BE2C (cell line): ENCODE results near the gene PHF1.

Source experiments
- DNase-seq: peaks from one replicate; pipeline ENCODE4 v3.0.0-alpha.2; 2020
- H3K27me3 ChIP-seq: fragments of 250-450 bp; sonication (Bioruptor Pico); 2 replicates; pipeline ENCODE4 v1.5.1; 2020; ENCODE audit warnings: mild to moderate bottlenecking
- H3K36me3 ChIP-seq: fragments of 250-450 bp; sonication (Bioruptor Pico); 2 replicates; pipeline ENCODE4 v1.5.1; 2020; ENCODE audit warnings: mild to moderate bottlenecking
- H3K4me1 ChIP-seq: fragments of 250-450 bp; sonication (Bioruptor Pico); 2 replicates; pipeline ENCODE4 v1.5.1; 2020
- H3K4me3 ChIP-seq: 2 replicates; pipeline ENCODE4 v1.5.1; 2011; ENCODE audit warnings: low read depth, low read length
- H3K9me3 ChIP-seq: fragments of 250-450 bp; sonication (Bioruptor Pico); 2 replicates; pipeline ENCODE4 v1.5.1; 2020
- CTCF ChIP-seq: IDR thresholded peaks from 2 replicates; pipeline ENCODE4 v1.5.1; 2012; ENCODE audit warnings: mild to moderate bottlenecking, low read depth, low read length

The PHF1 gene

DNA sequence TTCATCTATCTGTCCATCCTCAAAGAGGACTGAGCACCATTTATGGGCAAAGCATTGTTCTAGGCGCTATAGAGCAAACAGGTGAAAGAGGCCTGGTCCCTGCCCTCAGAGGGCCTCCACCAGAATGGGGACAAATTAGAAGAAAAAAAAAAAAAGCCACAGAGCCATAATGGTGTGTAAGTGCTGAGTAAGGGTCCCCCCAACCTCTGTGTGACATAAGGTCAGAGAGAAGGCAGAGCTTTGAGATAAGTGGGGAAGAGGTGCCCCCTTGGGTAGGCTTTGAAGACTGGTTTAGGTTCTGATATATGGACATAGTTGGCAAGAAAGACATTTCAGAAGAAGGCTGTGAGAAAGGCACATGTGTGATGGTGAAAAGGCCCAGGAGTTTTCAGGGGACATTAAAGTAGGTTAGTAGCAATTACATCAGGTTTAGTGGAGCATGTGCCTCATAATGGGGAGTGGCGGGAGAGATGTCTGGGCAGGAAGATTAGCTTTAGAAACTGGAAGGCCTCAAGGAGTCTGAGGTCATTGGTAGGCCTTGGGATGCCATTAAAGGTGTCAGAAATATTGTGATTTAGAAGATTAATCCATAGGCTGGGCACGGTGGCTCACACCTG is 28.3 kb downstream of the PHF1 start:
- no peaks in the 10 kb centered on the region for H3K4me1 ChIP-seq
- DNase-seq = no peak
- no peaks in the 10 kb centered on the region for H3K9me3 ChIP-seq
- H3K4me3 ChIP-seq = no peak overlapping the region
- TF ChIP-seq CTCF = no peak
- peaks cover 38% of the 10 kb centered on the region for H3K36me3 ChIP-seq
- H3K27me3 ChIP-seq = no peaks in the 10 kb centered on the region

DNA sequence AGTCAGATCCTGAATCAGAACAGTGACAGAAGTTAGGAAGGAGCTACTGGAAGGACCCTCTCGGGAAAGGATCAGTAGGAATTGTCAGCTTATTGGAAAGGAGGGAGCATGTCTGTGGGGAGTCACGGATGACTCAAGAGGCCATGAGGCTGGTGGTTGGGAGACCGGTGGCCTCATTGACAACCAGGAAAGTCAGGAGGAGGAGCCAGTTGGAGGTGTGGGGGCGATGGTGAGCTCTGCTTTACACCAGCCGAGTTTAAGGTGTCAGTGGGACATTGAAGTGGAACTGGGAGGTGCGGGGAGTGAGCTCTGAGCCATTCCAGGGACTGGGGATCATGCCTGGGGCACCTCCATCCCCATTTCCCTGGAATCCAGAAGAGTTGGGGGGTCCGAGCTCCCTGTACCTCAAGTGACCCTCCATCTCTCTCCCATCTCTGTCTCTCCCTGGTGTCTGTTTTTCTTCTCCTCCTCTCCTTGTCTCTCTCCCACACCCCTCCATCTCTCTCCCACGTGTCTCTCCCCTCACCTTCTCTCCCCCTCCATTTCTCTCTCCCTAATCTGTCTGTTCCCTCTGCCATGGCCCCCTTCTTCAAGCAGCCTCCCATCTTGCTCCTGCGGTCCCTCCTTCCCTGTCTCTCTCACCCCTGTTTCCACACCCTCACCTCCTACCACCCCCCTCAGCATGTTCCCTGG is 29.3 kb downstream of the PHF1 start:
- H3K27me3 ChIP-seq = no peaks in the 10 kb centered on the region
- peaks cover 46% of the 10 kb centered on the region for H3K36me3 ChIP-seq
- no peak for DNase-seq
- no peak for TF ChIP-seq CTCF
- no peak overlapping the region for H3K4me3 ChIP-seq
- no peaks in the 10 kb centered on the region for H3K4me1 ChIP-seq
- no peaks in the 10 kb centered on the region for H3K9me3 ChIP-seq

DNA sequence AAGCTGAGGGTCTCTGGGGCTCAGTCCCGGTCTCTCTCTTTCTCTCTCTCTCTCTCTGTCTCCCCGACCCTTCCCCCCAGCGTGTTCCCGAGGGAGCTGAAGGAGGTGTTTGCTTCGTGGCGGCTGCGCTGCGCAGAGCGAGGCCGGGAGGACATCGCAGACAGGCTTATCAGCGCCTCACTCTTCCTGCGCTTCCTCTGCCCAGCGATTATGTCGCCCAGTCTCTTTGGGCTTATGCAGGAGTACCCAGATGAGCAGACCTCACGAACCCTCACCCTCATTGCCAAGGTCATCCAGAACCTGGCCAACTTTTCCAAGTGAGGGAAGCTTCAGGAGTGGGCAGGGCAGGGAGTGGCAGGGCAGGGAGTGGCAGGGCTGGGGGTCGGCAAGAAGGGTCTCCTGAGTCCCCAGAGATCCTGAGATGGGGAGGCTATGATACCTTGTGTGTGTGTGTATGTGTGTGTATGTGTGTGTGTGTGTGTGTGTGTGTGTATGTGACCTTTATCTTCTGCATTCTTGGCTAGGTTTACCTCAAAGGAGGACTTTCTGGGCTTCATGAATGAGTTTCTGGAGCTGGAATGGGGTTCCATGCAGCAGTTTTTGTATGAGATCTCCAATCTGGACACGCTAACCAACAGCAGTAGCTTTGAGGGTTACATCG is 30.0 kb downstream of the PHF1 start:
- Histone ChIP-seq H3K36me3 (peaks cover 44% of the 10 kb centered on the region), H3K27me3 (no peaks in the 10 kb centered on the region), H3K4me1 (no peaks in the 10 kb centered on the region), H3K4me3 (no peak overlapping the region), H3K9me3 (no peaks in the 10 kb centered on the region)
- DNase-seq = peak; percentile 34
- TF ChIP-seq CTCF = no peak

GRCh38 chr6:33441457-33441856 is 30.6 kb downstream of the PHF1 start:
- Histone ChIP-seq H3K27me3 (no peaks in the 10 kb centered on the region), H3K36me3 (peaks cover 42% of the 10 kb centered on the region), H3K9me3 (no peaks in the 10 kb centered on the region), H3K4me3 (no peak overlapping the region), H3K4me1 (no peaks in the 10 kb centered on the region)
- DNase-seq = no peak
- TF ChIP-seq CTCF = no peak

DNA sequence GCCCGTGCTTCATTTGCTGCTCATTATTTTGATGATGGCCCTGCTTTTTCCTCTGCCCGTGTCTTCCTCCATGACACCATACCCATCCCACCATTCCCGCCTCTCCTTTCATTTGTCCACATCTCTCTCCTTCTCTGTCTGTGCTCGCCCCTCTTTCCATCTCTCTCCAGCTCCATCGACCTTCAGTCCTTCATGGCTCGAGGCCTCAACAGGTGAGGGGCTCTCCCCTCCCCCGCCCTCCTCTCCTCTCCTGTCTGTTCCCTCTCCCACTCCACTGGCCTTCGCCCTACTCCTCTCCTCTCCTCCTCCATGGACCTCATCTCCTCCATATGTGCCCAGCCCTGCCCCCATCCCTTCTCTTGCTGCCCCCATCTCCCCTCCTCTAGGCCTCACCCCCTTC is 31.5 kb downstream of the PHF1 start:
- Histone ChIP-seq H3K27me3 (no peaks in the 10 kb centered on the region), H3K36me3 (peaks cover 38% of the 10 kb centered on the region), H3K9me3 (no peaks in the 10 kb centered on the region), H3K4me3 (no peak overlapping the region), H3K4me1 (no peaks in the 10 kb centered on the region)
- no peak for TF ChIP-seq CTCF
- DNase-seq = no peak

- TF ChIP-seq CTCF = no peak
- no peak overlapping the region for H3K4me3 ChIP-seq
- H3K27me3 ChIP-seq = no peaks in the 10 kb centered on the region
- DNase-seq = no peak
- peaks cover 34% of the 10 kb centered on the region for H3K36me3 ChIP-seq
- H3K4me1 ChIP-seq = no peaks in the 10 kb centered on the region
- H3K9me3 ChIP-seq = no peaks in the 10 kb centered on the region
These were observed 32.2 kb downstream of the PHF1 start for GRCh38 chr6:33443025-33443424.
